ENCODE measurements around the gene SUPT3H.

GRCh38 chr6:45420909-45421708 is 43.4 kb upstream of the SUPT3H start:
- no peak for TF ChIP-seq CTCF (IDR thresholded peaks at IDR 0.05)
- TF ChIP-seq POLR2A (IDR thresholded peaks at IDR 0.05): no peak

Measured in ovary (tissue), 3 donors.